ENCODE measurements around the gene PTPRG. TPM values are rescaled to one million over a fixed set of nuclear protein-coding genes. Genes with fewer than 3 reads are reported as not detected.

PTPRG gene
- total and polyA plus RNA-seq, 11 donors = 8.0 to 48.5 (median 35.4) TPM

DNA sequence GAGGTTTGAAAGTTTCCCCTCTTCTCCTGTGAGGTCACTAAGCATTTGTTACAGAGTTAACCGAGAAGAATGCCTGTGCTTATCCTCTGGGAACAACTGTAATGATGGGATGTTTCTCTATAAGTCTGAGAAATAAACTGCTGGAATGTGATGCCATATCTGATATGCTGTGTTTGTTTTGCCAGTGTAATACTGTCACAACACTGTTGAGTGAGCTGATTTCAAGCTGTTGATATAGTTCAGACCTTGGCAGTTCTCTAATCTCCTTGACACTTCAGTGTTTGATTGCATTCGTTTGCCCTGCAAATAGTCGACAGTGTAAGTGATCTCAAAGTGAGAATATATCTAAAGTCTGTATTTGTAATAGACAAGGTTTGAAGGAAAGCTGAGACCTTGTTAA lies 73.3 kb downstream of the PTPRG start:
- Histone ChIP-seq H3K4me1 (peaks cover 0 to 39% (median 24%) of the 10 kb centered on the region in 12 donors), H3K36me3 (no peaks in the 10 kb centered on the region), H3K9me3 (peaks cover 0 to 10% (median 2%) of the 10 kb centered on the region in 12 donors), H3K27ac (peak overlapping the region in 4 of 12 donors; percentile 3 to 28 (median 15)), H3K4me3 (no peak overlapping the region), H3K27me3 (no peaks in the 10 kb centered on the region)
- no peak for TF ChIP-seq POLR2A (IDR thresholded peaks at IDR 0.05)
- TF ChIP-seq, protein P1, sequence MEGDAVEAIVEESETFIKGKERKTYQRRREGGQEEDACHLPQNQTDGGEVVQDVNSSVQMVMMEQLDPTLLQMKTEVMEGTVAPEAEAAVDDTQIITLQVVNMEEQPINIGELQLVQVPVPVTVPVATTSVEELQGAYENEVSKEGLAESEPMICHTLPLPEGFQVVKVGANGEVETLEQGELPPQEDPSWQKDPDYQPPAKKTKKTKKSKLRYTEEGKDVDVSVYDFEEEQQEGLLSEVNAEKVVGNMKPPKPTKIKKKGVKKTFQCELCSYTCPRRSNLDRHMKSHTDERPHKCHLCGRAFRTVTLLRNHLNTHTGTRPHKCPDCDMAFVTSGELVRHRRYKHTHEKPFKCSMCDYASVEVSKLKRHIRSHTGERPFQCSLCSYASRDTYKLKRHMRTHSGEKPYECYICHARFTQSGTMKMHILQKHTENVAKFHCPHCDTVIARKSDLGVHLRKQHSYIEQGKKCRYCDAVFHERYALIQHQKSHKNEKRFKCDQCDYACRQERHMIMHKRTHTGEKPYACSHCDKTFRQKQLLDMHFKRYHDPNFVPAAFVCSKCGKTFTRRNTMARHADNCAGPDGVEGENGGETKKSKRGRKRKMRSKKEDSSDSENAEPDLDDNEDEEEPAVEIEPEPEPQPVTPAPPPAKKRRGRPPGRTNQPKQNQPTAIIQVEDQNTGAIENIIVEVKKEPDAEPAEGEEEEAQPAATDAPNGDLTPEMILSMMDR (IDR thresholded peaks at IDR 0.05) = no peak
- DNase-seq = no peak
- intact Hi-C loops (cut with DNase I) = no loop called here
- 23 to 30% (median 24%) methylated on average over 3 of the region's 3 CpGs for WGBS, 4 donors
- peak in 1 of 4 donors; percentile 35 for ATAC-seq

DNA sequence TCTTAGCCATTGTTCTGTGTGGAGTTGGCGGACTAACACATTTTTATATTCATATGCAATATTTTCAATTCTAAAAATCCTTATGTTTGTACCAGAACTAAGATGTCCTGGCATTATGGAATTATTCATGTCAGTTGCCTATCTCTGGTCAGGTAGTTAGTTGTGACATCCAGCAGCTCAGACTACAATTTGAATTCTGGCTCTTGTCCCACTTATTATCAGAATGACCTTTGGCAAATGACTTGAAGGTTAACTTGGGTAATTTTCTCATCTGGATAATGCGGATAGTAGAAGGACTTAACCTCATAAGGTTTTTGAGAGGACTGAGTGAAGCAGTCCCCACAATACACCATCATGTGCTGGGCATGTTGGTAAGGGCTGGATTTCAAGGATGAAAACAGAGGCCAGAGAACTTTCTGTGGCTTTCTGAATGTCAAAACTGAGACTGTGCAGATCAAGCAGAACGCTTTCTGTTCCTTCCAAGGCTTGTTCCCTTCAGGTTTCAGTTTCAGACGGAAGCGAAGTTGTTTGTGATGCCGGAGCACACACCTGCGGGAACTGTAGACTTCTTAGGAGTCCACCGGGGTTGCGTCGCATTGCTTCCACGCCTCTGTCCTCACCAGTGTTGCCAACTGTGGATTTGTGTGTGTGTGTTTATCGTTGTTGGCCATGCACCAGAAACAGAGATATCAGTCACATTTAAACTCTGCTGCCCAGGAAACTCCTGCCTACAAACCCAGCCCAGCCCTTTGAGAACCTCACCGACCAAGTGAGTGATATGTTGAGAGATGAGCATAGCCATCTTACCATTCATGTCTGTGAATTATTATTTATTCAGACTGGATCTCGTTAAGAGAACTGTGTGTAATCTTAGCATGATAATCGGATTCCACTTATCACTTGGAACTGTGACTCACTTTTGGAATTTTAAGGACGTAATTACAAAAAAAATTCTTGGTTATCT lies 76.0 kb downstream of the PTPRG start:
- 14 to 20% (median 18%) methylated on average over 14 to 16 of the region's 16 CpGs for WGBS, 4 donors
- no peak for TF ChIP-seq POLR2A (IDR thresholded peaks at IDR 0.05)
- TF ChIP-seq, protein P1 (IDR thresholded peaks at IDR 0.05) = no peak
- no peaks in the 10 kb centered on the region for H3K36me3 ChIP-seq
- peaks cover 0 to 10% (median 2%) of the 10 kb centered on the region in 12 donors for H3K9me3 ChIP-seq
- no peaks in the 10 kb centered on the region for H3K27me3 ChIP-seq
- intact Hi-C loops (cut with DNase I) = no loop called here
- H3K4me1 ChIP-seq = peaks cover 0 to 45% (median 21%) of the 10 kb centered on the region in 12 donors
- peak; percentile 54 to 86 (median 77) for ATAC-seq
- peak overlapping the region in 9 of 12 donors; percentile 18 to 52 (median 34) for H3K4me3 ChIP-seq
- H3K27ac ChIP-seq = peak overlapping the region; percentile 11 to 79 (median 73)
- peak in 4 of 5 donors; percentile 22 to 43 (median 34) for DNase-seq

DNA sequence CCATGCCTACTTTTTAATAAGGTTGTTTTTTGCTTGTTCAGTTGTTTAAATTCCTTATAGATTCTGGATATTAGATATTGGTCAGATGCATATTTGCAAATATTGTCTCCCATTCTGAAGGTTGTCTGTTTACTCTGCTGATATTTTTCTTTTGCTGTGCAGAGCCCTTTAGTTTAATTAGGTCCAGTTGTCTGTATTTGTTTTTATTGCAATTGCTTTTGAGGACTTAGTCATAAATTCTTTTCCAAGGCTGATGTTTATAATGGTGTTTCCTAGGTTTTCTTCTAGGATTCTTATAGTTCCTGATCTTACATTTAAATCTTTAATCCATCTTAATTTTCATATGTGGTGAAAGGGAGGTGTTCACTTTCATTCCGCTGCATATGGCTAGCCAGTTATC lies 77.4 kb downstream of the PTPRG start:
- ATAC-seq (no peak), DNase-seq (no peak)
- Histone ChIP-seq H3K27ac (no peak overlapping the region), H3K36me3 (no peaks in the 10 kb centered on the region), H3K9me3 (peaks cover 0 to 2% (median 0%) of the 10 kb centered on the region in 12 donors), H3K4me3 (no peak overlapping the region), H3K27me3 (no peaks in the 10 kb centered on the region), H3K4me1 (peaks cover 0 to 51% (median 21%) of the 10 kb centered on the region in 12 donors)
- WGBS, 4 donors = 94 to 98% (median 97%) methylated on average over 1 of the region's 1 CpG
- TF ChIP-seq, protein P1 (IDR thresholded peaks at IDR 0.05) = no peak
- no peak for TF ChIP-seq POLR2A (IDR thresholded peaks at IDR 0.05)
- intact Hi-C loops (cut with DNase I) = no loop called here

DNA sequence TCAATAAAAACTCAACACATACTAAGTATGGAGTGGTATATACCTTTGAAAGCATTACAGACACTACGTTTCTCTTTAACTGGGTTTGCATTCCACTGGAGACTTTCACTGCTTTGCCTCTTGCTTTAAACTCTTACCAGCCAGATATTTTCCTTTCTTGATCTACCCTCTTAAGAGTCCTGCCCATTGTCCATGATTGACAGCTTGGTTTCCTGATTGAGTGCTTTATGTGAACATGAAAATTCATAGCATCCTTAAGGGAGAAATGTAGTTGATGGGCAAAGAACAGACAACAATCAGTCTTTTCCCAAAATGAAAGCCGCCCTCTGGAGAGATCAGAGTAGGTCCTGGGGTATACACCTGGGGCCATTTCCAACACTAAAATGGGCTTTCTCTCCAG lies 78.6 kb downstream of the PTPRG start:
- TF ChIP-seq, protein P1 (IDR thresholded peaks at IDR 0.05) = no peak
- no peak for TF ChIP-seq POLR2A (IDR thresholded peaks at IDR 0.05)
- ATAC-seq (no peak), DNase-seq (no peak)
- H3K36me3 ChIP-seq = no peaks in the 10 kb centered on the region
- no peaks in the 10 kb centered on the region for H3K27me3 ChIP-seq
- no peak overlapping the region for H3K4me3 ChIP-seq
- no peak overlapping the region for H3K27ac ChIP-seq
- intact Hi-C loops (cut with DNase I) = no loop called here
- WGBS, 4 donors = 76 to 89% (median 81%) methylated on average over 2 of the region's 2 CpGs
- H3K9me3 ChIP-seq = peaks cover 0 to 4% (median 0%) of the 10 kb centered on the region in 12 donors
- peaks cover 0 to 54% (median 20%) of the 10 kb centered on the region in 12 donors for H3K4me1 ChIP-seq
